Activated T-helper 1 cell treated with Interleukin-2 at 50 U/mL for 16 hours (primary cell): ENCODE measurements around the gene DONSON.
"Not testable (repeated sequence)": the region's sequence is repeated elsewhere in the genome, so short reads cannot be mapped to it uniquely, and the experiment has no call there.

Source experiments
- DNase-seq: peaks from one replicate; pipeline ENCODE4 v3.0.0-alpha.2; 2020; ENCODE audit warnings: low read depth

DONSON gene, protein sequence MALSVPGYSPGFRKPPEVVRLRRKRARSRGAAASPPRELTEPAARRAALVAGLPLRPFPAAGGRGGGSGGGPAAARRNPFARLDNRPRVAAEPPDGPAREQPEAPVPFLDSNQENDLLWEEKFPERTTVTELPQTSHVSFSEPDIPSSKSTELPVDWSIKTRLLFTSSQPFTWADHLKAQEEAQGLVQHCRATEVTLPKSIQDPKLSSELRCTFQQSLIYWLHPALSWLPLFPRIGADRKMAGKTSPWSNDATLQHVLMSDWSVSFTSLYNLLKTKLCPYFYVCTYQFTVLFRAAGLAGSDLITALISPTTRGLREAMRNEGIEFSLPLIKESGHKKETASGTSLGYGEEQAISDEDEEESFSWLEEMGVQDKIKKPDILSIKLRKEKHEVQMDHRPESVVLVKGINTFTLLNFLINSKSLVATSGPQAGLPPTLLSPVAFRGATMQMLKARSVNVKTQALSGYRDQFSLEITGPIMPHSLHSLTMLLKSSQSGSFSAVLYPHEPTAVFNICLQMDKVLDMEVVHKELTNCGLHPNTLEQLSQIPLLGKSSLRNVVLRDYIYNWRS

DNA sequence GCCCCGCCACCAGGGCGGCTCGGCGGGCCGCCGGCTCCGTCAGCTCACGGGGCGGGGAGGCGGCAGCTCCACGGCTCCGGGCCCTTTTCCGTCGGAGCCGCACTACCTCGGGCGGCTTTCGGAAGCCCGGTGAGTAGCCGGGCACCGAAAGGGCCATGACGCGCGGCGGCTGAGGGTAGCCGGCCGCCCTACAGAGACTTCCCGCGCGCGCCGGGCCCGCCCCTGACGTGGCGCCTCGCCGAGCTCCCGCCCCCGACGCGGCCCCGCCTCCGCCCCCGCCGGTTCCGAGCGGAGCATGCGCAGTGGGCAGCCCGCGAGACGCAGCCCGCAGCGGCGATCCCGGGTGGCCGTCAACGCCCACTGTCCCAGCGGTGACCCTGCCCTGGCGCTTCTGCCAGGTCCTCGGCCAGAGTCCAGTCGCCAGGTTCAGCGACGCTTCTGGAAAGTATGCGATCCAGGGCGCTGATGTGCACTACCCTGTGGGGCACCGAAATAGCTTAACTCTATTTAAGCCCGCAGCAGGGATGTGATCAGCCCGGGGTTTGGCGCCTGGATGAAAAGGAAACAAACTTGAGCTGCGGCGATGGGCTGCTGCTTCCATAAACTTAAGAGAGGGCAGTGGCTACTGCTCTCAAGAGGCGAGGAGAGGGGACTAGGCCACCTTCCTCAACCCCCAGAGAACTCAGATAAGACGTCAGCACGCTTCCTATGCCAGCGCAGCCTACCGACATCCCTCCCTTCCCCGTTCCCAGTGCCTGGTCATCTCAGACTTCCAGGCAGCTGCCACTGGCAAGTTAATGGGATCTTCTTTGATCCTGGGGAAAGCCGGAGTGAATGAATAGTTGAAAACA, at the start of gene DONSON:
DONSON (minus strand) TSS at position 200 of the 851 bp plus-strand sequence; CDS start at position 157, 43 bp downstream.
- DNase-seq = peak; percentile 84

DNA sequence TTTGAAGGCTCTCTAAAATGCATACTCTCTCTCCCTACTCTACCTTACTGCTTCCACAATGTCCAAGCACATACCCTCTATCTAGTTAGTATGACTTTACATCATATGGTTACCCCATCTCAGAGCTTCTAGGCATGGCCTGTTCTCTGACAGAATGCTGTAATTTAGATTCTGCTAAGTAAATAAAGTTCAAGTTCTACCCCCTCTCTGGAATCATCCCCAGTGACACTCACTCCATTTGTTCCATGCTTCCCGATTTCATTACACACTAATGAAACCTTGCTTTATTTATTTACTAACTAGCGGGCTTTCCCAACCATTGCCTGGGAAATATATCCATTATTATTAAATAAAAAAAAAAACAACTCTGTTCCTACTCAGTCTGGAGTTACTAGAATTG, 45.8 kb upstream of the DONSON start:
- DNase-seq = no peak

DNA sequence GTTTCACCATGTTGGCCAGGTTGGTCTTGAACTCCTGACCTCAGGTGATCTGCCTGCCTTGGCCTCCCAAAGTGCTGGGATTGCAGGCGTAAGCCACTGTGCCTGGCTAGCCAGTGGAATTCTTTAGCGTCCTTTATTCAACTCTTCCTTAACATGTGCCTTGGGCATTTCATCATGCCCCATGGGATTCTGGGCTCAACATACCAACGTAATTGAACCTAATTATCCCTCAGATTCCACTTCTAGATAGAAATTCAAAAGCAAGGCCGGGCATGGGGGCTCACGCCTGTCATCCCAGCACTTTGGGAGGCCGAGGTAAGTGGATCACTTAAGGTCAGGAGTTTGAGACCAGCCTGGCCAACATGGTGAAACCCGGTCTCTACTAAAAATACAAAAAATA, 37.7 kb upstream of the DONSON start:
- DNase-seq = not testable (repeated sequence)

DNA sequence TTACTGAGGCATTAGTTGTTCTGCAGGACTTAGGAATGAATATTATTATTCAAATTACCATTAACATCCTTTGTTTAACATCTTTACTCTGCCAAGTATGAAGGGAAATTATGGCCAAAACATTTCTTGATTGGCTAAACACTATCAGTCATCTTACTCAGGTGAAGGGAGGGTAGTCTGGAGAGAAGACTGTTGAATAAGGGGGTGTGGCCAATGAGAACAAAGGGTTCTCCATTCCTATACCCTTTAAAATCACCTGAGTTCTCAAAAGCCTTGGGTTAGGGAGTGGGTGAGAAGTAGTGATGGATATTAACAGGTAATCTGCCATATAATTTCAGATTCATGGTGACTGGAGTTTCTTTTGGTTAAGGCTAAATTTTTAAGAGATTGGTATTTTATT, 33.8 kb upstream of the DONSON start:
- no peak for DNase-seq

DNA sequence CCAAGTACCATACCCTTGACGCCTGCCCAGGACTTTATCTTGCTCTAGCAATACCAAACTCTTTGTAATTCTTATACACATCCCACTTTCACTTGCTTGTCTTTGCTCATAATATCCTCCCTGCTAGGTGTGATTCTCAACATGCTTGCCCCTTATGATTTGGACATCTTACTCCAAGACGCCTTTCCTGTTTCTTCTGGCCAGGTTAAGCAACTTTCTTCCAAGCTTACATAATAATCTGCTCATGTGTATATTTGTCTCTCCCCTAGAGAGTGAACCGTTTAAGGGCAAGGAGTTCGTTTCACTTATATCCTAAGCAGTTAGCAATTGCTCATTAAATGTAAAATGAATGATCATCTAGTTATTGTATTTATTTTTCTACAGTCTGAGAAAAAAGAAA, 31.2 kb upstream of the DONSON start:
- DNase-seq = no peak

DNA sequence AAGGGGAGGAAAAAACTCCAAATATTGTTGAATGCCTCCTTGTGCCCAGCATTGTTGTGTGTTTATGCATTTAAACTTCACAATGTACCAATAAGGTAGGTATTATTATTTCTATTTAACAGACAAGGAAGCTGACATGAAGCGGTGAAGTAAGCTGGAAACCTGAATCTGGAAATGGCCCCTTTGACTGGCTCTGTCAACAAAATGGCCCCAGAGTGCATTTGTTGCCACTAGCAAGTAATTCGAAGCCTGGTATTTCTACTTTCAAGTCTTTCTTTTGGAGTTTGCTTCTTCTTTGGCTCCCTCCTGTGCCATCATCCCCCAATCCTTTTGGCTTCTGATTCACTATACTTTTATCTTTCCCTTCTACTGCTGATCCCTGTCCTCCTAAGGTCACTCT, 29.9 kb upstream of the DONSON start:
- no peak for DNase-seq

DNA sequence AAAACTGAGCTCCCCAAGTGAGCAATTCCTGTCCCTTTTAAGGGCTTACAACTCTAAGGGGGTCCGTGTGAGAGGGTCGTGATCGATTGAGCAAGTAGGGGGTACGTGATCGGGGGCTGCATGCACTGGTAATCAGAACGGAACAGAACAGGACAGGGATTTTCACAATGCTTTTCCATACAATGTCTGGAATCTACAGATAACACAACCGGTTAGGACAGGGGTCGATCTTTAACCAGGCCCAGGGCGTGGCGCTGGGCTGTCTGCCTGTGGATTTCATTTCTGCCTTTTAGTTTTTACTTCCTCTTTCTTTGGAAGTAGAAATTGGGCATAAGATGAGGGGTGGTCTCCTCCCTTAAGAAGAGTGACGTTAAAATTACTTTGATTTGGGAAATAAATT, 29.1 kb upstream of the DONSON start:
- not testable (repeated sequence) for DNase-seq

DNA sequence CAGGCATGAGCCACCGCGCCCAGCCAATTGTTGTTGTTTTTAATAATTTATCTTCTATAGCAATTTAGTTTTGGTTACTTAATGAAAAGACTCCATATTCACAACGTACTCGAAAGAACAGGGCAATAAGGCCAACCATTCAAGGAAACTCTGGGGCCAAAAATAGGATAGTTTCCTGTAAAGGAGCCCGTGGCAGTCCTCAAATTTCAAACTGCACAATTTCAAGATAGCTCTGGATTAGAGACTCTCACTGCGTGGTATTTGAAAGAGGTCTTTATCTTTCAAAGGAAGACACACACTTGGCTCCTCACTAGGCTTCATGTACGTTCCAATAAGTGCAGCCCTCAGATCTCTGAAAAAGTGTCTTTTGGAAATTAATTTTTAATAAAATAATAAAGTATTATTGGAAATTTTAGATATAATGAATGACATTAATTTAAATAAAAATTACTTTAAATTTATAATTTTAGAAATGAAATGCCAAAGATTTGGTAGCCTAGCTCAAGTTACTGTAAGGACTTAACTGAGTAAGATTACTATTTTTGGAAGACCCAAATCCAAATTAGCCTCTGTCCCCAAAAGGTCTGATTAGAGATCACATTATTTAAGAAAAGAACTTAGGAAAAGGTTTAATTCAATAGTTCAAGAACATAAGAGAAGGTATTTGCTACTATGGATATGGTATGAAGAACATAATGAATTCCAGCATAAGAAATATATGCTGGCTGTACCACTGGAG, 22.7 kb upstream of the DONSON start:
- no peak for DNase-seq

DNA sequence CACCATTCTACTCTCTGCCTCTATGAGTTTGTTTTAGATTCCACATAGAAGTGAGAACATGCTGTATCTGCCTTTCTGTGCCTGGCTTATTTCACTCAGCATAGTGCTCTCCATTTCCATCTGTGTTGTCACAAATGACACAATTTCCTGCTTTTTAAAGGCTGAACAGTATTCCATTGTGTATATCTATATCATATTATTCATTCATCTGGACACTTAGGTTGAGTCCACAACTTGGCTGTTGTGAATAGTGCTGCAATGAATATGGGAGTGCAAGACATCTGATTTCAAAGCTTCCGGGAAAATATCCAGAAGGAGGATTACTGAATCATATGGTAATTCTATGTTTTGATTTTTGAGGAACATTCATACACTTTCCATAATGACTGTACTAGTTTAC, 20.1 kb upstream of the DONSON start:
- DNase-seq = no peak

DNA sequence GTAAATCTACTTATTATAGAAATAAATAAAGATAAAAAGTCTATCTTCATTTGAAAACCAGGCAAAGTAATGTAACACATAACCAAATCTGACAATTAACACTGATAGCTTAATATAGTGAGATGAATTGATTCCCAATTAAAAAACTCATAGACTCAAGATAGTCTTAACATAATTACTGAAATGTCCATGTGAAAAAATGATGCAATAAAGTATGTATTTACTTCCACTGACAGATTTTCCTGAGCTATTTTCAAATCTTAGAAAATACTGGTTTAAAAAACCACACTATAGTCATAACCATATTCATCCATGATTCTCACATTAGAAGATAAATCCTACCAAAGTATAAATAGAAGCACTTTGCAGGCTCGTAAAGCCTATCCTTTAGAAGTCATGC, 9.6 kb upstream of the DONSON start:
- no peak for DNase-seq

DNA sequence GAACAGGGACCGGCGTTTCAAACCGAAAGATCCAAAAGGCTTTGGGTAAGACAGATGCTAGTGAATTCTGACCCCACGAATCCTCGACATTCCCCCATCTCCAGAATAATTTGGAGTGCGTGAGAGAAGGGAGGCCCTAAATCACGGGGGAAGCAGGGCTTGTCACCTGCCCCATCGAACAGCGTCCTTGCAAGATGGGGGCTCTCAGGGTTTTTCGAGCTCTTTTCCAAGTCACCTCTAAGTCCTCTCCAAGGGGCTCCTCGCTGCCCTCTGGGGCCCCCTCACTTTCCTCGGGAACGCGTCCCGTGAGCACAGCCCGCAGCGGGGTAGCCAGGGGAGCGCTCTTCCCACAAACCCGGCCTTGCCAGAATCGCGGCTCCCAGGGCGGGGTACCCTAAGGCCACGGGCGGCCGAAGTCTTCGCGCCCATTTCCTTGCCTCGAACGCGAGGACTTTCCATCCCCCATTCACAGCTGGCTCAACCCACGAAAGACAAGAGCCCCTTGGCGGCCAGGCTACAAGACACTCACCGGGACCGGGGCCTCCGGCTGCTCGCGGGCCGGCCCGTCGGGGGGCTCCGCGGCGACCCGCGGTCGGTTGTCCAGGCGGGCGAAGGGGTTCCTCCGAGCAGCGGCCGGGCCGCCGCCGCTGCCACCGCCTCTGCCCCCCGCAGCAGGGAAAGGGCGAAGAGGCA, 546 bp downstream of the DONSON start:
- no peak for DNase-seq

DNA sequence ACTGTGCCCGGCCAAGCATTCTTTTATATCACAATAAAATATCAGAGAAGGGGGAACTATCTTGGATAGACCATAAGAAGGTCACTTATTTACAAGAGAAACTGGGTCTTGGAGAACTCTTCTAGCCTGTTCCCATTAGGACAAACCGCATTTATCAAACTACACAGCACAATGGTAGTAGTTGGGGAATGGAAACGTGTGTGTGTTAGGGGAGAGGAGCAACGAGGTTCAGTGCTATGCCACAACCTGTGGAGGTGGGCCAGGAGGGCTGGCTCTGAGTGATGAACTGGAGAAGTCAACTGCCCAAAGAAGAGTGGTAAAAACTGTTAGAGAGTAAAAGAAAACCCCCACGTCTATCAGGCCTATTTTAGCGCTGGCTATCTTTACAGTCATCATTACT, 1.6 kb downstream of the DONSON start:
- no peak for DNase-seq

DNA sequence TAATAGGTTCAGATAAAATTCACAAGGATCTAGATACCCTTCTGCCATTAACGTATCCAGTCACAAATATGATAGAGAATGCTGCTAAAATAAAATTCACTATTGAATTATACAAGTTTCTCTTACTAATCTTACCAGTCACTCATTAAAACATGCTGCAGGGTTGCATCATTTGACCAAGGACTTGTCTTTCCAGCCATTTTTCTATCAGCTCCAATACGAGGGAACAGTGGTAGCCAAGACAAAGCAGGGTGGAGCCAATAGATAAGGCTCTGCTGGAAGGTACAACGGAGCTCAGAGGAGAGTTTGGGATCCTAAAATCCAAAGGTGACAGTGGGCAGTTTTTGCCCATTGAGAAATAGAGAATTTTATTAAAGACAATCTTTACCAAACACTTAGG, 4.0 kb downstream of the DONSON start:
- no peak for DNase-seq

DNA sequence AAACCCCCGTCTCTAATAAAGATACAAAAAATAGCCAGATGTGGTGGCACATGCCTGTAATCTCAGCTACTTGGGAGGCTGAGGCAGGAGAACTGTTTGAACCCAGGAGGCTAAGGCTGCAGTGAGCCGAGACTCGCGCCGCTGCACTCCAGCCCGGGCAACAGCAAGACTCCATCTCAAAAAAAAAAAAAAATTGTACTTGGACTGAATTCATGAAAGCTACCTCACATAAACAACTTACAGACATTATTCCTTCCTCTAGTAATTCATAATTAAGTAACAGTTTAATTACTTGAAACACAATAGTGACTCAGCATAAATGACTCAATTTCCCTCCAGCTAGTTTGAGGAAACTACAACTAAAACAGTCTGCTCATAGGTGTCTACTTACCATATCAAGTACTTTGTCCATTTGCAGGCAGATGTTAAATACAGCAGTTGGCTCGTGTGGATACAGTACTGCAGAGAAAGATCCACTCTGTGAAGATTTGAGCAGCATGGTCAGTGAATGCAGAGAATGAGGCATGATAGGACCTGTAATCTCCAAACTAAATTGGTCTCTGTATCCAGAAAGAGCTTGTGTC, 9.4 kb downstream of the DONSON start:
- DNase-seq = no peak

DNA sequence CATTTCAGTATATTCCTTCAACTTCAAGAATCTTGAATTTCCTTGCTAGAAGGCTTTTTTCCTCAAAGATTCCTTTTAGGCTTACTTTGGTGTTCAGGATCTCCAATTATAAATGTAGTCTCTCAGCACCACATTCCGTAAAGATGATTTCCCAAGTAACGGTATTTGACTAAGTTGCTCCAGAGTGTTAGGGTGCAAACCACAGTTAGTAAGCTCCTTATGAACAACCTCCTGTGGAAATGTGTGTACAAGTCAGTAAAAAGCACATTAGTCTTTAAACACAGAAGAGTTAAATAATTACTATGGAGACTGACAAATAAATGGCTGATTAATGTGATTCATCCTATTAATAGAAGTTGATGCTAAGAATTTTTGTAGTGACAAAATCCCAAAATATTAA, 10.3 kb downstream of the DONSON start:
- DNase-seq = no peak

DNA sequence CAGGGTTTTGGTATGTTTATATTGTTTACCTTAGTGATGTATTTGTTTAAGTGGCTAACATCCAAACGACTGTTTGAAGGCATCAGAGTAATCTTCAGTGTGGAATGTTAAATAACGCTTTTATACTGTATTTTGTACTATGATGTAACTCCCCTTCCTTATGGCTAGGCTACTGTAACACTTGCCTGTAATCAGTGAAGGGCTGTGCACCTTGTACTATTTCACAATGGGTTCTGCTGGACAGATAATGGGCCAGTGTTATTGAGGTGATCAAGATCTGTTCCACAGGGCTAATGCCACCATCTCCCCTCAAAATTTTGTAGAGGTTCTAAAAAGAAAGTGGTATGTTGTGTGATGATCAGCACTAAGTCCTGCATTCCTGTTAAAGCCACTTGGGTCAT, 11.7 kb downstream of the DONSON start:
- DNase-seq = not testable (repeated sequence)

DNA sequence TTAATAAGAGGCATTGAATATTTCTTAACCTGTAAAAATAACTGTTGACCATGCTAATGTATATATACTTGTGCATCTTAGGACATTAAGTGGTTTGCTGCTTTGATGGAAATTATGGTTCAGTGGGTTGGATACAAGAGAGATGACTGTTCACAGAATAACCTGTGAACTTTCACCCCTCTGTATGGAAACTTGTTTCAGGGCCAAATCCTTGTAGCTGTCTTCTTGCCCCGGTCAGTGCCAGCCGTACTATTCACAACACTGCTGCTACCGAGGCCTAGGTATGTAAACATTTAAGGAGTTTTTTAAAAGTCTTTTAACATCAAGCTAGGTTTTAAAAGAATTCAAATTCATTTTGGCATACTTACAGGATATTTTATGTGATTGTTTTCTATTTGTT, 16.1 kb downstream of the DONSON start:
- no peak for DNase-seq

DNA sequence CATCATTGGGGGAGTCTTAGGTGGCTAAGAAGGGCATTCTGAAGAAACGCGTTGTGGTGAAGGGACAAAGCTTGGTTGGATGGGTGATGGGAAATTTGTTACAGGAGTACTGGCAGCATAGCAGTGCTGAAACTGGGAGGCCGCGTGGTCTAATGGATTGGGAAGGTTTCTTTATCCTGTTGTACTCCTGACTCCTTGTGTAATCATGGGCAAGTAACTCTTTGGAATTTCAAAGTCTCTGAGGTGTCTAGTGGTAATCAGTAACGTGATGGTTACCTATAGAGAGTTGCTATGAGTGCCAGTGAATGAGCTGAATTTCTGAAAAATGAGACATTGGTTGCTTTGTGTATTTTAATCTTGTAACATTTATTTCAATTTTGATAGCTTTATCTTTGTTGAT, 18.5 kb downstream of the DONSON start:
- no peak for DNase-seq

DNA sequence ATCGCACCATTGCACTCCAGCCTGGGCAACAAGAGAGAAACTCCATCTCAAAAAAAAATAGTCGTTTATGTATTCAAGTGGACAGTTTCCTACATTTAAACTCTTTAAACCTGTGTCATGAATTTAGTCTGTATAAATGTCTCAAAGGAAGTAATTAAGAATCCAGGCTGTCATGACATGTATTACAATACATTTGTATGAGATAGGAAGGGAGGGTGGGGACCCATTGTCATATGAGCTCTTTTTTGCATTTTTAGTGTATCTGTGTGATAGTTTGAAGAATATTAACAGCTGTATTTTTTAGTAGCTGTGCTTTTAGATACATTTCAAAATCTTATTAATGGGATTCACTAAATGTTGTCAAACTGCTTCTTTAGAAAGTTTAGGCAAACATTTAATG, 20.0 kb downstream of the DONSON start:
- no peak for DNase-seq

DNA sequence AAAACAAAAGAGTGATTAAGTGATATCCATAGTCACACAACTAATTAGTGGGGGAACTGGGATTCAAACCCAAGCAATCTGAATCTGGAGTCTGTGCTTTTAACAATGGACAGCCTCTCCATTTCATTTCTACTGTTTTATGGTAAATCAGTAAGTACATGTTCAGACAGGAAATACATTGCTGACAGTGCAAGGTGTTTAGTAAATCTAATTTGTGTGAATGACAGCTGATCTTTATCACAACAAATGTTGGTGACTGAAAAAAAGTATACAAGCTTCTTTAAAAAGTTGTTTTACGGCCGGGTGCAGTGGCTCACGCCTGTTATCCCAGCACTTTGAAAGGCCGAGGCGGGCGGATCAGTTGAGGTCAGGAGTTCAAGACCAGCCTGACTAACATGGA, 20.6 kb downstream of the DONSON start:
- DNase-seq = no peak

DNA sequence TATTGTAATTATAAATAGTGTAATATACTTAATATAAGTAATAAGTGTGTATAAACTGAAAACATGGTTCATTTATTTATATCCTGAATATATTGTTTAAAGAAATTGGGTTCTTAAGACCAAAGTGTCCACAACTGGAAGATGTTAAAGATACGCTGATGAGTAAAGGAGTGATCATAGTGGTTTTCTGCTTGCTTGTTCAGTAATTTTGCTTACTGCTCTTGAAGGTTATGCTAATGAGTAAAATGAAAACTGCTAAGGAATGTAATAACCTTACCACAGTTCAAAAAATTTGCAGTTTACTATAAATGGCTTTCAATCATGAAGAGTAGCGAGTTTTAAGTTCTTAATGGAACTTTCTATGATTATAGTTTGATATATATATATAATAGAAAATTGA, 22.0 kb downstream of the DONSON start:
- DNase-seq = no peak
